GM12864 (cell line): ENCODE data around the gene WDR45B.

ENCODE experiments used
- DNase-seq: peaks from one replicate; pipeline ENCODE4 v3.0.0-alpha.2; 2011; ENCODE audit warnings: low read depth
- H3K4me3 ChIP-seq: 2 replicates; pipeline ENCODE4 v1.5.1; 2011; ENCODE audit warnings: mild to moderate bottlenecking, low read depth, low read length, control low read depth
- TF ChIP-seq, protein P1 (sequence below): IDR thresholded peaks from 2 replicates; pipeline ENCODE4 v1.5.1; 2011; ENCODE audit warnings: low read depth, mild to moderate bottlenecking, moderate library complexity, low read length, control low read depth, inconsistent platforms; ENCODE audit errors: missing control alignments

The WDR45B gene

DNA sequence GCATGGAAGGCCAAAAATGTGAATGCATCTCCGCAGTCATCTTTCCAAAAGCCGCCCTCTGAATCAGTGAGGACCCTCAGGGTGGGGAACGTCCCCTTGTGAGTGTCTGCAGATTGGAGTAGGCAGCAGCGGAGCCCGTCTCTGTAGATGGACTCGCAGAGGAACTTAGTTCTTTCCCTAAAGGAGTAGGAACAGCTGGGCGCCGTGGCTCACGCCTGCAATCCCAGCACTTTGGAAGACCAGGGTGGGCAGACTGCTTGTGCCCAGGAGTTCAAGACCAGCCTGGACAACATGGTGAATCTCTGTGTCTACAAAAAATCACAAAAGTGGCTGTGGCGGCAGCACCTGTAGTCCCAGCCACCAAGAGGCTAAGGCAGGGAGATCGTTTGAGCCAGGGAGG lies 53.7 kb downstream of the WDR45B start:
- TF ChIP-seq, protein P1, sequence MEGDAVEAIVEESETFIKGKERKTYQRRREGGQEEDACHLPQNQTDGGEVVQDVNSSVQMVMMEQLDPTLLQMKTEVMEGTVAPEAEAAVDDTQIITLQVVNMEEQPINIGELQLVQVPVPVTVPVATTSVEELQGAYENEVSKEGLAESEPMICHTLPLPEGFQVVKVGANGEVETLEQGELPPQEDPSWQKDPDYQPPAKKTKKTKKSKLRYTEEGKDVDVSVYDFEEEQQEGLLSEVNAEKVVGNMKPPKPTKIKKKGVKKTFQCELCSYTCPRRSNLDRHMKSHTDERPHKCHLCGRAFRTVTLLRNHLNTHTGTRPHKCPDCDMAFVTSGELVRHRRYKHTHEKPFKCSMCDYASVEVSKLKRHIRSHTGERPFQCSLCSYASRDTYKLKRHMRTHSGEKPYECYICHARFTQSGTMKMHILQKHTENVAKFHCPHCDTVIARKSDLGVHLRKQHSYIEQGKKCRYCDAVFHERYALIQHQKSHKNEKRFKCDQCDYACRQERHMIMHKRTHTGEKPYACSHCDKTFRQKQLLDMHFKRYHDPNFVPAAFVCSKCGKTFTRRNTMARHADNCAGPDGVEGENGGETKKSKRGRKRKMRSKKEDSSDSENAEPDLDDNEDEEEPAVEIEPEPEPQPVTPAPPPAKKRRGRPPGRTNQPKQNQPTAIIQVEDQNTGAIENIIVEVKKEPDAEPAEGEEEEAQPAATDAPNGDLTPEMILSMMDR = no peak
- H3K4me3 ChIP-seq = no peak overlapping the region

GRCh38 chr17:82593590-82594087 lies 54.6 kb downstream of the WDR45B start:
- H3K4me3 ChIP-seq = peak overlapping the region; percentile 38
- no peak for DNase-seq
- TF ChIP-seq, protein P1 = peak; percentile 16

More for the DNA sequence above, 53.7 kb downstream of the WDR45B start:
- DNase-seq = no peak

GRCh38 chr17:82592767-82593589 lies 55.3 kb downstream of the WDR45B start:
- peak overlapping the region; percentile 38 for H3K4me3 ChIP-seq
- peak; percentile 34 for DNase-seq
- TF ChIP-seq, protein P1 = no peak

DNA sequence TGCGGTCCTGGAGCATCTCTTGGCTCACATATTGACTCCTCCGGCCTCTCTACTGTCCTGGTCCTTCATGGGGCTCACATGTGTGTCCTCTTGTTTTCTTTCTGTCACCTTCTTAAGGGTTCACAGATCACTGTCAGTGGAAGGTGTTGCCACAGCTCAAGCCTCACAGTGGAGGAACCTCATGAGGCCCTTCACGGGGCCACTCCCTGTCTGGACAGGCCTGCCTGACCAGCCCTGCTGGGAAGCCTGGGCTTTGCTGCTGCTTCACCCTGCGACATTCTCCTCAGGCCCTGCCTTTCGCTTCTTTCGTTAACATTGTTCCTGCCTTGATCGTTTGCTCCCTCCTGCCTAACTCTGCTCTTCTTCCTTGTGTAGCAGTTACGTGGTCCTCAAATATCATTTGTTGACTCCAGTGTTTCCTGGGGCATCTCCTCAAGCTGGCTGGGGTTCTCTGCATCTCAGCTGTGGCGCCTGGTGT lies 55.9 kb downstream of the WDR45B start:
- TF ChIP-seq, protein P1 = no peak
- no peak for DNase-seq
- no peak overlapping the region for H3K4me3 ChIP-seq

- TF ChIP-seq, protein P1 = no peak
- no peak for DNase-seq
- no peak overlapping the region for H3K4me3 ChIP-seq
Measured at GRCh38 chr17:82590881-82591539, 57.2 kb downstream of the WDR45B start.

DNA sequence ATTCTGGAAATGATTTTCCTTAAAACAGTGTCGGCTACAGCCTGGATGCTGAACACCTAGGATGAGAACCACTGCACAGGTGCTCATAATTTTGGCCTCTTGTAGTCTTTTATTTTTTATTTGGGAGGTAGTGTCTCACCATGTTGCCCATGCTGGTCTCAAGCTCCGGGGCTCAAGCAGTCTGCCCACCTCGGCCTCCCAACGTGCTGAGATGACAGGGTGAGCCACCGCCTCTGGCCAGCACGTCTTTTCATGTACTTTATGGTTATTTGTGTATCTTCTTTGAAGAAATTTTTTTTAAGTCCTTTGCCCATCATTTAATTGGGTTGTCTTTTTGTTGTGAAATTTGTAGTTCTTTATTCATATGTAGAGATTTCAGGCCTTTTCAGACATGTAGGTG lies 58.0 kb downstream of the WDR45B start:
- TF ChIP-seq, protein P1 = no peak
- DNase-seq = no peak
- H3K4me3 ChIP-seq = no peak overlapping the region
